Activated CD8-positive, alpha-beta memory T cell treated with anti-CD3 and anti-CD28 coated beads, Interleukin-2, amount 10 ng/mL, durations not matched to agents 7 days and 5 days (primary cell): ENCODE results near the gene CAMTA2. TPM values are rescaled to one million over a fixed set of nuclear protein-coding genes. Genes with fewer than 3 reads are reported as not detected.

ENCODE experiments used
- ATAC-seq: fragments of 150-1000 bp; cut with Tn5 transposase; one replicate; pipeline ENCODE4 v1.10.0; 2021; ENCODE audit warnings: moderate library complexity
- CTCF ChIA-PET: fragments of 350-600 bp; sonication (Branson Sonifier 250); formaldehyde crosslinking; loops from one replicate; lab custom pipeline; 2021; ENCODE audit warnings: antibody characterized with exemption; lab: Charles Lee
- DNase-seq: peaks from one replicate; pipeline ENCODE4 v3.0.0-alpha.2; 2020
- H3K27ac Mint-ChIP-seq: one replicate; pipeline ENCODE4 v1.8.0; 2021; ENCODE audit warnings: mild to moderate bottlenecking, mixed read lengths
- H3K27me3 Mint-ChIP-seq: one replicate; pipeline ENCODE4 v1.8.0; 2021; ENCODE audit warnings: mixed read lengths
- H3K36me3 Mint-ChIP-seq: one replicate; pipeline ENCODE4 v1.8.0; 2021; ENCODE audit warnings: mild to moderate bottlenecking, mixed read lengths
- H3K4me1 Mint-ChIP-seq: one replicate; pipeline ENCODE4 v1.8.0; 2021; ENCODE audit warnings: mixed read lengths
- H3K4me3 Mint-ChIP-seq: one replicate; pipeline ENCODE4 v1.8.0; 2021; ENCODE audit warnings: mild to moderate bottlenecking, moderate library complexity, mixed read lengths
- H3K9me3 Mint-ChIP-seq: one replicate; pipeline ENCODE4 v1.8.0; 2022; ENCODE audit warnings: low read depth, mixed read lengths
- total RNA-seq, 2 experiments: library from RNA; stranded (reverse); gene quantifications; one replicate each; pipeline ENCODE4 v1.2.3, GENCODE V29; 2021

CAMTA2 gene
- total RNA-seq, 2 experiments from 2014 or later: 60.6 to 72.5 TPM

- Mint-ChIP-seq H3K9me3 (no peaks in the 10 kb centered on the region), H3K27ac (no peak overlapping the region), H3K4me3 (no peak overlapping the region), H3K36me3 (peaks cover 6% of the 10 kb centered on the region), H3K27me3 (no peaks in the 10 kb centered on the region), H3K4me1 (peaks cover under 1% of the 10 kb centered on the region)
- ATAC-seq: no peak
- no peak for DNase-seq
- CTCF ChIA-PET: interaction anchor here (1.4 to 3.7 kb wide), 4 partner anchors 11 to 47 kb away, joined by 6 to 17 read pairs (median 12); partner anchors contain the start of genes RNF167, SLC25A11 and SPAG7
Measured at GRCh38 chr17:4956493-4957061, 30.9 kb downstream of the CAMTA2 start.

DNA sequence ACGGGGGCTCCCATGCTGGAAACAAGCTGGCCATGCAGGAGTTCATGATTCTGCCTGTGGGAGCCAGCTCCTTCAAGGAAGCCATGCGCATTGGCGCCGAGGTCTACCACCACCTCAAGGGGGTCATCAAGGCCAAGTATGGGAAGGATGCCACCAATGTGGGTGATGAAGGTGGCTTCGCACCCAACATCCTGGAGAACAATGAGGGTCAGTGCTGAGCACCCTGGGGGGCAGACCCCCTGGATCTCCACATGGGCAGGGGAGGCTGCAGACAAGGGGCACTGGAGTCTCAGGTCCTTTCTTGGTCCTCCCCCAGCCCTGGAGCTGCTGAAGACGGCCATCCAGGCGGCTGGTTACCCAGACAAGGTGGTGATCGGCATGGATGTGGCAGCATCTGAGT lies 32.4 kb downstream of the CAMTA2 start:
- Mint-ChIP-seq H3K9me3 (no peaks in the 10 kb centered on the region), H3K4me3 (no peak overlapping the region), H3K27me3 (no peaks in the 10 kb centered on the region), H3K36me3 (peaks cover 2% of the 10 kb centered on the region), H3K4me1 (peaks cover 14% of the 10 kb centered on the region), H3K27ac (no peak overlapping the region)
- CTCF ChIA-PET: interaction anchor here (1.3 to 1.5 kb wide), 3 partner anchors 12 to 107 kb away, joined by 5 to 8 read pairs (median 7); partner anchors contain the start of gene SPAG7
- ATAC-seq (no peak), DNase-seq (no peak)

DNA sequence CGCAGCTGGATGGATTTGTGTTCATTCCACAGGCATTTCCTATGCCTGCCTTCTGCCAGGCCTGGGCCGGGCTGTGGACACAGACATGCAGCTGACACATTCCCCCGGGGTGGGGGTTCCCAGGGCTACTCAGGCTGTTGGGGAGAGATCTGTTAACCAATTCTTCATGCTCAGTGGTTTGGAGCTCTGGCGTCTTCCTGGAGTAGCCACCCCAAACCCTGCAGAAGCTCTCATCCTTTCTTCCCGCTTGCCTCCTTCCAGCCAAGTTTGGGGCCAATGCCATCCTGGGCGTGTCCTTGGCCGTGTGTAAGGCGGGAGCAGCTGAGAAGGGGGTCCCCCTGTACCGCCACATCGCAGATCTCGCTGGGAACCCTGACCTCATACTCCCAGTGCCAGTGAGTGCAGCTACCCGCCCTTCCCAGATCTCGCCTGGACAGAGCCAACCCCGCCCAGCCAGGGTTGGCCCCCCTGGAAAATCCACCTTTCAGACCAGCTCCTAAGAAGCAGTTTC lies 34.0 kb downstream of the CAMTA2 start:
- no peaks in the 10 kb centered on the region for H3K9me3 Mint-ChIP-seq
- H3K36me3 Mint-ChIP-seq: no peaks in the 10 kb centered on the region
- no peak overlapping the region for H3K4me3 Mint-ChIP-seq
- no peak for ATAC-seq
- DNase-seq: no peak
- no peaks in the 10 kb centered on the region for H3K27me3 Mint-ChIP-seq
- CTCF ChIA-PET: interaction anchor here (1.2 to 4.5 kb wide), 5 partner anchors 9 to 50 kb away, joined by 3 to 18 read pairs (median 4); partner anchors contain the start of genes CHRNE and SPAG7
- peaks cover 16% of the 10 kb centered on the region for H3K4me1 Mint-ChIP-seq
- no peak overlapping the region for H3K27ac Mint-ChIP-seq

DNA sequence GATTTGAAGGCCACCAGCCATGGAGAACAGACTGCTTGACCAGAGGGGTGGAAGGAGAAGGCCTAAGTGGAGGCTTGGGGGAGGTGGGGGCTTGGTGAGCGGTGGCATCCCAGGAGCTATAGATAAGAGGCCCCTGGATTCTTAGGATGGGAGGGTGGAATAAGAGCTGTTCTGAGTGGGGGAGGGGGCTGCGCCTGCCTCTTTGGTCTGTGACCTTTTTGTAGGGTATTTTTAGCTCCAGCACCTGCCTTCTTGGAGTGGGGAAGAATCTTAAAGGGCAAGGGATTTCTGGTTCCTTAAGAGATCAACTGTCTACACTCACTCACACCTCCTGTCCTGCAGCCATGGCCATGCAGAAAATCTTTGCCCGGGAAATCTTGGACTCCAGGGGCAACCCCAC lies 36.0 kb downstream of the CAMTA2 start:
- ATAC-seq: no peak
- H3K36me3 Mint-ChIP-seq: peaks cover 10% of the 10 kb centered on the region
- CTCF ChIA-PET: interaction anchor here (1.1 to 4.5 kb wide), 4 partner anchors 11 to 42 kb away, joined by 4 to 18 read pairs (median 8); partner anchors contain the start of genes RNF167, SLC25A11 and SPAG7
- peaks cover 16% of the 10 kb centered on the region for H3K4me1 Mint-ChIP-seq
- no peak for DNase-seq
- no peaks in the 10 kb centered on the region for H3K27me3 Mint-ChIP-seq
- H3K27ac Mint-ChIP-seq: no peak overlapping the region
- peak overlapping the region; percentile 79 for H3K4me3 Mint-ChIP-seq
- H3K9me3 Mint-ChIP-seq: no peaks in the 10 kb centered on the region

DNA sequence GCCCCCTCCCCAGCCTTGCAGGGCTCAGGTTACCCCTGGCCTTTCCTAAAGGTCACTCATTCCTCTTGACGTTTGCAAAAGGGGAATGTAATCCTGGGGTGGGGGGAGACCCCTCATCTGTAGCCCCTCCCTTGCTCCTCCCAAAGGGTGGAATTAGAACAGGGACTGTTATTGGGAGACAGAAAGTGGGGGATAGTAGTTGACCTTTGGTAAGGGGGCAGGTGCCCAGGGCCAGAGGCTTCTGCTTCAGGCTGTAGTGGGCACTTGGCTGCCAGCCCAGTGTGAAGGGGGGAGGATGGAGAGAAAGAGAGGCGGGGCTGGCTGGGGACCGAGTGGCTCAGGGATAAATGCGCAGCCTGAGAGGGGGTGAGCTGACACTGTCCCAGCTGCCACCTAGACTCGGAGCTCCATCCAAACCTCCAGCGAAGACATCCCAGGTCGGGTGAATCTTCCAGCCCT lies 36.7 kb downstream of the CAMTA2 start, which contains the start of gene ENO3:
TSS of gene ENO3 (plus strand) at position 374 of the 459 bp plus-strand sequence. CDS start 711 bp downstream, outside the sequence.
- ATAC-seq (no peak), DNase-seq (no peak)
- Mint-ChIP-seq H3K27me3 (no peaks in the 10 kb centered on the region), H3K9me3 (no peaks in the 10 kb centered on the region), H3K4me1 (peaks cover 20% of the 10 kb centered on the region), H3K36me3 (peaks cover 16% of the 10 kb centered on the region), H3K4me3 (peak within 1 kb of the TSS; percentile 79), H3K27ac (peak within 1 kb of the TSS; percentile 89)
- CTCF ChIA-PET: interaction anchor here (0.7 to 4.5 kb wide), 3 partner anchors 12 to 241 kb away, joined by 4 to 18 read pairs (median 8); partner anchors contain the start of genes ARRB2 and SPAG7

GRCh38 chr17:4950075-4950745 lies 37.3 kb downstream of the CAMTA2 start:
- Mint-ChIP-seq H3K36me3 (peaks cover 22% of the 10 kb centered on the region), H3K27me3 (no peaks in the 10 kb centered on the region), H3K9me3 (no peaks in the 10 kb centered on the region), H3K27ac (peak overlapping the region; percentile 89), H3K4me1 (peaks cover 26% of the 10 kb centered on the region), H3K4me3 (peak overlapping the region; percentile 79)
- ATAC-seq (peak; percentile 6), DNase-seq (peak; percentile 62)
- CTCF ChIA-PET: interaction anchor here (0.7 to 4.5 kb wide), 3 partner anchors 13 to 240 kb away, joined by 4 to 18 read pairs (median 8); partner anchors contain the start of genes ARRB2 and SPAG7

DNA sequence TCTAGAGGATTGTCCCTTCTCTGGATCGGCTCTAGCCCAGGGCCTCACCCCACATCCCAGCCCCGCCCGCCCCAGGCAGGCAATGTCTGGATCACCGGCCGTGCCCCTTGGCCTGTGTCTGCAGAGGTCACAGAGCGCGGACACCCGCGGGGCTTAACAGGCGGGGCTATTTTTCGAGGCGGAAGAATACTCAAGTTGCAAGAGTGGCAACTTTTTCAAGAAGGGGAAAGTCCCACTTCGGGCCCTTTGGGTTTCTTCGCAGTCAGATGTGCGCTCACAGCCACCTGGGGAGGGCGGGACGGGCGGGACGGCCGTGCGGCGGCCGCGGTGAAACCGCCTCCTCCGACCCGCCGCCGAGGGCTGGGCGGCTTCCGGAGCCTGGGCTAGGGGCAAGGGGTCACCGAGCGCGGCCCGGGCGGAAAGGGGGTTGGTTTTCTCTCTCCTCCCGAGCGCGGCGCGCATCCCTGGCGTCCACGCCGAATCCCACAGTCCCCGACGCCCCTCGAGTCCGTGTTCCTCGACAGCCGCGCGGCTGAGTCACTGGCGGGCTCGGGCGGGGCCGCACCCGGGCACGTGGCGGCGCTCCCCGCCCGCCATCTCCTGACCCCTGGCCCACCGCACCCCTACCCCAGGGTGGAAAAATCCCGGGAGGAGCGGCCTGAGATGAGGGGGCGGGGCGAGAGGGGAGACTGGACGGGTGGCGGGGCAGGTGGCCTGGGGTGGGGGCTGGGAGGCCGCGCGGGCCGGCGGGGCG lies 38.0 kb downstream of the CAMTA2 start:
- H3K27me3 Mint-ChIP-seq: no peaks in the 10 kb centered on the region
- peaks cover 33% of the 10 kb centered on the region for H3K4me1 Mint-ChIP-seq
- peak; percentile 27 for ATAC-seq

GRCh38 chr17:4948931-4949320 lies 38.5 kb downstream of the CAMTA2 start:
- H3K27ac Mint-ChIP-seq: peak overlapping the region; percentile 100
- CTCF ChIA-PET: interaction anchor here (1.0 to 4.4 kb wide), 5 partner anchors 9 to 48 kb away, joined by 3 to 34 read pairs (median 4); partner anchors contain the start of genes RNF167, SLC25A11 and SPAG7
- peak; percentile 88 for DNase-seq
- peaks cover 35% of the 10 kb centered on the region for H3K36me3 Mint-ChIP-seq
- peak overlapping the region; percentile 98 for H3K4me3 Mint-ChIP-seq
- peak; percentile 43 for ATAC-seq
- no peaks in the 10 kb centered on the region for H3K9me3 Mint-ChIP-seq
- H3K27me3 Mint-ChIP-seq: no peaks in the 10 kb centered on the region
- peaks cover 39% of the 10 kb centered on the region for H3K4me1 Mint-ChIP-seq

More for the DNA sequence above, 38.0 kb downstream of the CAMTA2 start:
- H3K36me3 Mint-ChIP-seq: peaks cover 29% of the 10 kb centered on the region
- peak overlapping the region; percentile 83 for H3K27ac Mint-ChIP-seq
- no peak for DNase-seq
- H3K9me3 Mint-ChIP-seq: no peaks in the 10 kb centered on the region
- CTCF ChIA-PET: interaction anchor here (1.0 to 4.5 kb wide), 5 partner anchors 10 to 49 kb away, joined by 4 to 34 read pairs (median 8); partner anchors contain the start of genes RNF167, SLC25A11 and SPAG7
- peak overlapping the region; percentile 98 for H3K4me3 Mint-ChIP-seq

- peak within 1 kb of the TSS; percentile 100 for H3K27ac Mint-ChIP-seq
- H3K36me3 Mint-ChIP-seq: peaks cover 38% of the 10 kb centered on the region
- no peaks in the 10 kb centered on the region for H3K9me3 Mint-ChIP-seq
- H3K4me3 Mint-ChIP-seq: peak within 1 kb of the TSS; percentile 98
- ATAC-seq (peak; percentile 32), DNase-seq (peak; percentile 96)
- CTCF ChIA-PET: interaction anchor here (1.0 to 4.4 kb wide), 6 partner anchors 9 to 71 kb away, joined by 3 to 34 read pairs (median 4); partner anchors contain the start of genes RNF167, SLC25A11 and SPAG7
- peaks cover 42% of the 10 kb centered on the region for H3K4me1 Mint-ChIP-seq
- no peaks in the 10 kb centered on the region for H3K27me3 Mint-ChIP-seq
Measured at GRCh38 chr17:4948166-4948930, 39.1 kb downstream of the CAMTA2 start, which contains the start of gene PFN1. PFN1 (minus strand) TSS chr17:4948530; CDS start chr17:4948394, 136 bp downstream.

- ATAC-seq (peak; percentile 14), DNase-seq (peak; percentile 87)
- Mint-ChIP-seq H3K27ac (peak overlapping the region; percentile 100), H3K4me3 (peak overlapping the region; percentile 98), H3K9me3 (no peaks in the 10 kb centered on the region), H3K27me3 (no peaks in the 10 kb centered on the region), H3K36me3 (peaks cover 45% of the 10 kb centered on the region), H3K4me1 (peaks cover 50% of the 10 kb centered on the region)
- CTCF ChIA-PET: interaction anchor here (1.3 to 4.4 kb wide), 4 partner anchors 20 to 72 kb away, joined by 3 to 34 read pairs (median 4); partner anchors contain the start of gene SPAG7
Measured at GRCh38 chr17:4947411-4948165, 39.9 kb downstream of the CAMTA2 start.

- Mint-ChIP-seq H3K4me3 (peak overlapping the region; percentile 98), H3K4me1 (peaks cover 55% of the 10 kb centered on the region), H3K27me3 (no peaks in the 10 kb centered on the region), H3K36me3 (peaks cover 51% of the 10 kb centered on the region), H3K27ac (peak overlapping the region; percentile 92), H3K9me3 (no peaks in the 10 kb centered on the region)
- CTCF ChIA-PET: interaction anchor here (1.6 to 4.4 kb wide), 3 partner anchors 20 to 72 kb away, joined by 4 to 34 read pairs (median 9); partner anchors contain the start of gene SPAG7
- DNase-seq (no peak), ATAC-seq (no peak)
Measured at GRCh38 chr17:4947010-4947410, 40.5 kb downstream of the CAMTA2 start.
